A673 (cell line): ENCODE data around the gene SERPINI2.

Experiments
- CTCF ChIP-seq: fragments of 300-800, 200-600 bp; sonication (generic); conservative IDR thresholded peaks from 2 replicates; pipeline ENCODE4 v1.5.1; 2017; ENCODE audit warnings: low read depth, mild to moderate bottlenecking, antibody characterized with exemption, low read length, moderate library complexity, mixed read lengths
- EZH2 ChIP-seq: fragments of 200-600 bp; sonication (generic); IDR thresholded peaks from 2 replicates; pipeline ENCODE4 v1.6.1; 2017; ENCODE audit warnings: borderline replicate concordance, low read depth, mild to moderate bottlenecking, mixed read lengths, antibody characterized with exemption, low read length; ENCODE audit not compliant: poor library complexity, severe bottlenecking

GRCh38 chr3:167483708-167484475, 10.1 kb upstream of the SERPINI2 start:
- no peak for TF ChIP-seq CTCF
- TF ChIP-seq EZH2, result no peak
